Posterior cingulate gyrus (tissue), 11 donors: ENCODE measurements around the gene PPIL6.
A peak's percentile ranks its signal among the peaks of the same experiment; 100 is the strongest.

Experiments used
- DNase-seq, 10 donors: peaks; one replicate each; pipeline versions ENCODE4 v3.0.0 to v3.0.0-alpha.2; 2020 to 2021; ENCODE audit warnings: mixed read lengths in 3 of 10
- intact Hi-C: fragments of 100-400 bp; cut with DNase I; formaldehyde crosslinking; loops from one replicate; pipeline ENCODE4 v1.15.1; 2023

PPIL6 gene

GRCh38 chr6:109440331-109441068 lies at the start of gene PPIL6, which contains the start of gene SMPD2:
Gene PPIL6, minus strand, starts transcription at chr6:109440628. Its CDS starts 38 bp downstream, at chr6:109440590.
Gene SMPD2, plus strand, starts transcription at chr6:109440724. Its CDS starts 398 bp downstream, at chr6:109441122.
- peak; percentile 70 to 97 (median 81) for DNase-seq
- intact Hi-C loops, result loop anchor here (2.0 to 10.0 kb wide), 3 partner anchors 42 to 254 kb away; partner anchors contain the start of genes AK9, CD164, FIG4 and ZBTB24

- intact Hi-C loops, result no loop called here
- DNase-seq, result no peak
Measured at GRCh38 chr6:109488001-109488400, 47.6 kb upstream of the PPIL6 start.

GRCh38 chr6:109486068-109486467 lies 45.6 kb upstream of the PPIL6 start:
- no peak for DNase-seq
- intact Hi-C loops, result no loop called here

- DNase-seq, result no peak
- intact Hi-C loops, result no loop called here
Measured at GRCh38 chr6:109485266-109485935, 45.0 kb upstream of the PPIL6 start.

- no peak for DNase-seq
- intact Hi-C loops, result no loop called here
Measured at GRCh38 chr6:109484122-109484521, 43.7 kb upstream of the PPIL6 start.

GRCh38 chr6:109483735-109484057 lies 43.3 kb upstream of the PPIL6 start:
- intact Hi-C loops, result loop anchor here (2.0 kb wide), 1 partner anchor 43 kb away; the partner anchor contains the start of genes PPIL6 and SMPD2

GRCh38 chr6:109482905-109483734 lies 42.7 kb upstream of the PPIL6 start, which contains the start of gene ZBTB24:
Gene ZBTB24, minus strand, starts transcription at chr6:109483219. Its CDS starts 1,193 bp downstream, at chr6:109482026.
- peak; percentile 76 to 99 (median 88) for DNase-seq
- intact Hi-C loops, result loop anchor here (2.0 kb wide), 1 partner anchor 42 kb away; the partner anchor contains the start of genes PPIL6 and SMPD2

More at GRCh38 chr6:109483735-109484057, 43.3 kb upstream of the PPIL6 start:
- no peak for DNase-seq

- intact Hi-C loops, result no loop called here
Measured at GRCh38 chr6:109480993-109481480, 40.6 kb upstream of the PPIL6 start.

GRCh38 chr6:109478841-109479624 lies 38.6 kb upstream of the PPIL6 start:
- DNase-seq, result no peak
- intact Hi-C loops, result no loop called here

More at GRCh38 chr6:109480993-109481480, 40.6 kb upstream of the PPIL6 start:
- no peak for DNase-seq

GRCh38 chr6:109478222-109478805 lies 37.9 kb upstream of the PPIL6 start:
- no peak for DNase-seq
- intact Hi-C loops, result no loop called here

GRCh38 chr6:109477725-109478124 lies 37.3 kb upstream of the PPIL6 start:
- intact Hi-C loops, result no loop called here
- no peak for DNase-seq

- intact Hi-C loops, result no loop called here
Measured at GRCh38 chr6:109477184-109477583, 36.8 kb upstream of the PPIL6 start.

GRCh38 chr6:109475625-109476024 lies 35.2 kb upstream of the PPIL6 start:
- intact Hi-C loops, result no loop called here
- DNase-seq, result no peak

More at GRCh38 chr6:109477184-109477583, 36.8 kb upstream of the PPIL6 start:
- no peak for DNase-seq

GRCh38 chr6:109474995-109475394 lies 34.6 kb upstream of the PPIL6 start:
- no peak for DNase-seq
- intact Hi-C loops, result no loop called here

- DNase-seq, result no peak
- intact Hi-C loops, result no loop called here
Measured at GRCh38 chr6:109473120-109473519, 32.7 kb upstream of the PPIL6 start.

- DNase-seq, result peak in 6 of 10 donors; percentile 25 to 93 (median 70)
- intact Hi-C loops, result no loop called here
Measured at GRCh38 chr6:109472132-109472995, 31.9 kb upstream of the PPIL6 start.

GRCh38 chr6:109471105-109471810 lies 30.8 kb upstream of the PPIL6 start:
- intact Hi-C loops, result no loop called here

More at GRCh38 chr6:109471105-109471810, 30.8 kb upstream of the PPIL6 start:
- no peak for DNase-seq
